ENCODE data around the gene ACVRL1.

Gene ACVRL1

DNA sequence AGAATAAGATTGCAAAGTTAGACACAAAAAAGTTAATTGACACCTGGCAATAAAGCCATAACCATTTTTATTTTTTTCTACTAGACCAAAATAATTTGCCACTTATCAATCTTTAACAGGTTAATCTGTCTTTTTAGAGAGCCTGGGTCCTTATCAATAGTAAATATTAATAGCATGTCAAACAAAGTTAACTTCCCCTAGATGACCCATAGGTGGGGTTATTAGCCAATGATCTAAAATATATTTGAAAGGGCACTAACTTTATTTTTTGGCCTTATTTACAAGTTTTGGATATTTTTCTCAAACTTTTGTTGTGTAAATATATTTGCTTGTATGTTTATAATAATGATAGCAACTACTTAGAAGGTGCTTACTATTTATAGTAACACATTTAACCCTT lies 15.5 kb upstream of the ACVRL1 start:
- H3K36me3 Mint-ChIP-seq (ENCODE audit: low read depth) = no peaks in the 10 kb centered on the region
- TF ChIP-seq, protein P1, sequence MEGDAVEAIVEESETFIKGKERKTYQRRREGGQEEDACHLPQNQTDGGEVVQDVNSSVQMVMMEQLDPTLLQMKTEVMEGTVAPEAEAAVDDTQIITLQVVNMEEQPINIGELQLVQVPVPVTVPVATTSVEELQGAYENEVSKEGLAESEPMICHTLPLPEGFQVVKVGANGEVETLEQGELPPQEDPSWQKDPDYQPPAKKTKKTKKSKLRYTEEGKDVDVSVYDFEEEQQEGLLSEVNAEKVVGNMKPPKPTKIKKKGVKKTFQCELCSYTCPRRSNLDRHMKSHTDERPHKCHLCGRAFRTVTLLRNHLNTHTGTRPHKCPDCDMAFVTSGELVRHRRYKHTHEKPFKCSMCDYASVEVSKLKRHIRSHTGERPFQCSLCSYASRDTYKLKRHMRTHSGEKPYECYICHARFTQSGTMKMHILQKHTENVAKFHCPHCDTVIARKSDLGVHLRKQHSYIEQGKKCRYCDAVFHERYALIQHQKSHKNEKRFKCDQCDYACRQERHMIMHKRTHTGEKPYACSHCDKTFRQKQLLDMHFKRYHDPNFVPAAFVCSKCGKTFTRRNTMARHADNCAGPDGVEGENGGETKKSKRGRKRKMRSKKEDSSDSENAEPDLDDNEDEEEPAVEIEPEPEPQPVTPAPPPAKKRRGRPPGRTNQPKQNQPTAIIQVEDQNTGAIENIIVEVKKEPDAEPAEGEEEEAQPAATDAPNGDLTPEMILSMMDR (IDR thresholded peaks at IDR 0.05) = peak; percentile 32
- H3K27me3 Mint-ChIP-seq (ENCODE audit: low read depth, poor library complexity) = peaks cover 18% of the 10 kb centered on the region
- DNase-seq = no peak
- H3K4me1 Mint-ChIP-seq = peaks cover 29% of the 10 kb centered on the region
- H3K4me3 Mint-ChIP-seq = no peak overlapping the region
- H3K9me3 Mint-ChIP-seq = no peaks in the 10 kb centered on the region
- no peak overlapping the region for H3K27ac Mint-ChIP-seq

DNA sequence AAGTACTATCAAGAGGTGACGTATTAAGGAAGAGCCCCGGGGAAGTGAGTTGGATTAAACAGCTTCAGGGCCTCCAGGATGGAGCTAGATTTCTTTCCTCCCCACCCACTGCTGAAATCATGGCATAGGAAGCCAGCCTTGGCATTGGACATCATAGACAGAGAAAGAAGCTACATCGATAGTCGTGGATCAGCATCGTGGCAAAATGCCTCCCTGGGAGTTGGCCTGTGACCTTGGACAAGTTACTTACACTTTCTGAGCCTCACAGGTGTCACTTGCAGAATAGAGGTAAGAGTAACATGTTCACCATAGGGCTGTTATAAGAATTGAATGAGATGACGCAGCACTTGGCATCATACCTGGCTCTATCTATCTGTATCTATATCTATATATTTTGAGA lies 13.5 kb upstream of the ACVRL1 start:
- Mint-ChIP-seq H3K4me1 (peaks cover 30% of the 10 kb centered on the region), H3K36me3 (ENCODE audit: low read depth) (no peaks in the 10 kb centered on the region), H3K4me3 (no peak overlapping the region), H3K9me3 (no peaks in the 10 kb centered on the region), H3K27ac (no peak overlapping the region), H3K27me3 (ENCODE audit: low read depth, poor library complexity) (peaks cover 15% of the 10 kb centered on the region)
- TF ChIP-seq, protein P1 (IDR thresholded peaks at IDR 0.05) = no peak
- no peak for DNase-seq

DNA sequence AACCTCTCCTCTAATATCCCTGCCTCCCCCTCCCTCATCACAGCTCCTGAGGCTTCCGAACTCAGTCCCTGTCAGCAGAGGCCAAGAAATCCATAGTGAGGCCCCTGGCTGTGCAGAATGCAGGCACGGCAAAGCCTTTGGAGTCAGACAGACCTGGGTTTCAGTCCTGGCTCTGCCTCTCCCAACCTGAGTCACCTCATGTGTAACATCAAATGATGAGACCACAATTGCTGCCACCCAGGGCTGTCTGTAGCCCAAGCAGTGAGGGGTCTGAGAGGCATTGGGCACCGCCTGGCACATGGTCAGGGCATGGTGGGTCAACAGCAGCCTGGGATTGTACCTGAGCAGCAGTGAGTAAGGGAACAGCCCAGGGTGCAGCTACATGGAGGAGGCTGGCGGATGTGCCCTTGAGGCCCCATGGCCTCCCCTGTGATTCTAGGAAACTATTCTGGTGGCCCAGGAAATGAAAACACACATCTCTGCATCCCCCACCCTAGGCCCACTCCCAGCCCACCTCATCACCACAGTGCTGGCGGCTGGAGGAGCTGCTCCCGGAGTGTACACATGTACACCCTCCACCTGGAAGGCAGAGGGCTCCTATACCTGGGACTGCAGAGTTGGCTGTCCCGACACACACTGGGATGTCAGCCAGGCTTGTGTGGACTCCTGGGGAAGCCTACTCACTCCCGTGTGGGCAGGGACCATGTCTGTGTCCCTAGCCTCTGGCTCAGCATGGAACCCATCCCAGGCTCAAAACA lies 11.7 kb upstream of the ACVRL1 start:
- no peak for DNase-seq
- H3K4me1 Mint-ChIP-seq = peaks cover 24% of the 10 kb centered on the region
- H3K27me3 Mint-ChIP-seq (ENCODE audit: low read depth, poor library complexity) = peaks cover 14% of the 10 kb centered on the region
- H3K4me3 Mint-ChIP-seq = no peak overlapping the region
- no peaks in the 10 kb centered on the region for H3K9me3 Mint-ChIP-seq
- H3K36me3 Mint-ChIP-seq (ENCODE audit: low read depth) = no peaks in the 10 kb centered on the region
- TF ChIP-seq, protein P1 (IDR thresholded peaks at IDR 0.05) = no peak
- no peak overlapping the region for H3K27ac Mint-ChIP-seq

DNA sequence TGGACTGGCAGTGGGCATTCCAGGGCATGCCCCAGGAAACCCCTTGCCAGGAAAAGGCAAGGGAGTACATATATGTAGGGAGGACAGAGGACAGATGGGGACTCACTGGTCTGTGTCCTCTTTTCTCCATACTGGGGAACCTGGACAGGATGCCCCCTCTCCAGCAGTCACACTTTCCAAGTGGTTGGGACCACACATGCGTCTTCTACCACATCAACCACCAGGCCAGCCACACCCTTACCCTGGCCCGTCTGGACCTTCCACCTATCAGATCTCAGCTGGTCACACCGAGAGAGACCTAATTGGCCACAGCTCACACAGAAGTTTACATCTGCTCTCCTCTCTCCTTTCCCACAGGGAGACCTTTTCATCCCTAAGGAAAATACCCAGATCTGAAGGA lies 11.1 kb upstream of the ACVRL1 start:
- Mint-ChIP-seq H3K4me1 (peaks cover 28% of the 10 kb centered on the region), H3K9me3 (no peaks in the 10 kb centered on the region), H3K27ac (peak overlapping the region; percentile 28), H3K36me3 (ENCODE audit: low read depth) (no peaks in the 10 kb centered on the region), H3K4me3 (no peak overlapping the region), H3K27me3 (ENCODE audit: low read depth, poor library complexity) (peaks cover 9% of the 10 kb centered on the region)
- no peak for DNase-seq
- TF ChIP-seq, protein P1 (IDR thresholded peaks at IDR 0.05) = no peak

DNA sequence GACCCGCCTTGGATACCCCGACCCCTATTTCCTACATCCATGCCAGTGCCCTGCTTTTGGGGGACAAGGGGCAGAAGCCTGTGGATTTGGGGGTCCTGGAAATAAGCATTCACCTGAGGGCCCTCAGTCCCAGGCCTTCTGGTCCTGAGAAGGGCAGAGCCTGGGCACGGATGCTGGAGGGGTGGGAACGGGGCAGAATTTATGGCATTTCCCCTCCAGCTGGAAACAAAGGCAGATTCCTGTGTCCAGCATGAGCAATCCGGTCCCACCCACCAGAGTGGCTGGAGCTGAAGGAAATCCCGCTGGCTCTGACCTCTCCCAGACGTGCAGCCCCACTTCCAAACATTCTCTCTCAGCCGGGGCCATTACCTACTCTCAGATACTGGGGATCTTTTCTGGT lies 10.1 kb upstream of the ACVRL1 start:
- Mint-ChIP-seq H3K27ac (no peak overlapping the region), H3K36me3 (ENCODE audit: low read depth) (peaks cover 5% of the 10 kb centered on the region), H3K9me3 (peaks cover 5% of the 10 kb centered on the region), H3K27me3 (ENCODE audit: low read depth, poor library complexity) (peaks cover 8% of the 10 kb centered on the region), H3K4me3 (no peak overlapping the region), H3K4me1 (peaks cover 35% of the 10 kb centered on the region)
- TF ChIP-seq, protein P1 (IDR thresholded peaks at IDR 0.05) = no peak
- DNase-seq = no peak

DNA sequence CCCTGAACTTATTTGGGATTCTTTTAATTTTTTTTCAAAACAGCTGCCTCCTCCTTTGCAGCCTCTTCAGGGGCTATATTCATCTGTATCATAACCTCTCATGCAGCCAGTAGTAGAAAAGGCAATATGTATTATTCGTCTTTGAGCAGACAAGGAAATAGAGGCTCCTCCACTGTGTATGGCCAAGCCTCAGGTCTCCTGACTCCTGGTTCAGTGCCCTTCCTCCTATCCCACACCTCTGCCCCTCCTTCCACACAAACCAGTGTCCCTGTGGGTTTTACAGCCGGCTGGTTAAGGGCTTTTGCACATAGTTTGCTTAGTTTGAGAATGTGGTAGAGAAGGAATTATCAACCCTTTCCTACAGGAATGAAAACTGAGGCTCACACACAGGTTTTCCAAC lies 8.8 kb upstream of the ACVRL1 start:
- peaks cover 5% of the 10 kb centered on the region for H3K36me3 Mint-ChIP-seq (ENCODE audit: low read depth)
- H3K4me3 Mint-ChIP-seq = no peak overlapping the region
- H3K27me3 Mint-ChIP-seq (ENCODE audit: low read depth, poor library complexity) = peaks cover 8% of the 10 kb centered on the region
- H3K27ac Mint-ChIP-seq = no peak overlapping the region
- peaks cover 35% of the 10 kb centered on the region for H3K4me1 Mint-ChIP-seq
- TF ChIP-seq, protein P1 (IDR thresholded peaks at IDR 0.05) = no peak
- H3K9me3 Mint-ChIP-seq = peaks cover 5% of the 10 kb centered on the region
- DNase-seq = no peak
